ENCODE measurements around the gene ZNF865. TPM values are rescaled to one million over a fixed set of nuclear protein-coding genes. Genes with fewer than 3 reads are reported as not detected.

The ZNF865 gene
- total and polyA plus RNA-seq, 2 of the 8 experiments (the other 6 are each of a cell fraction or from before 2014, with no cell fraction given) = 3.5 to 13.6 TPM

DNA sequence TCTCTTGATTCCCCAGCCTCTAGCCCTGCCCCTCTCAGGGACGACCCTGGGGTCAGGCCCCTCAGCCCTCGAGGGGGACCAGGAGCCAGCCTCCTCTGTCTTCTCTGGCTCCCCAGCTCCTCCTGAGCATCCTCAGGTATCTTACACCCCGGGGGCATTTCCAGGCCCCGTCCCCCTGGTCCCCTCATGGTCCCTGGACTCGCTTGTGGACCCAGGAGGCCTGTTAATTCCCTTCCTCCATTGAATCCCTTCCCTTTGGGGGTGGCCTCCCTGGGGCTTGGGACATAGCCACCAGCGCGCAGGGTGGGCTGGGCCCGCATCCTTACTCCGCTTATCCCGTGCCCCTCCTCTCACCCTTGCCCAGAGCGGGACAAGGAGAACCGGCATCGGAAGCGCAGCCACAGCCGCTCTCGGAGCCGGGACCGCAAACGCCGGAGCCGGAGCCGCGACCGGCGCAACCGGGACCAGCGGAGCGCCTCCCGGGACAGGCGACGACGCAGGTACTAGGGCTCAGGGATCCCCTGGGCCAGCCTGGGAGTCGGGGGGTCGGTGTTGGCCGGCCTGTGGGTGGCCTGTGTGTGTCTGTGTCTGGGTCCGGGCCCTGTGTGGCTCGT lies 53.5 kb downstream of the ZNF865 start (continued):
- TF ChIP-seq SRF (IDR thresholded peaks at IDR 0.05; ENCODE audit: low read depth, low read length) (no peak), BCL11A (IDR thresholded peaks at IDR 0.05; ENCODE audit: low read depth in 2 of 2, low read length in 2 of 2) (no peak), CTCF (IDR thresholded peaks at IDR 0.05; ENCODE audit: control extremely low read depth in 1 of 3, insufficient read depth in 1 of 3, low read depth in 1 of 3, low read length in 3 of 3) (no peak), CEBPB (IDR thresholded peaks at IDR 0.05; ENCODE audit: low read depth, low read length) (no peak), CBX5 (IDR thresholded peaks at IDR 0.05; ENCODE audit: low read depth, low read length) (no peak), SUZ12 (IDR thresholded peaks at IDR 0.05; ENCODE audit: low read length) (no peak)
- TF ChIP-seq, protein P1, sequence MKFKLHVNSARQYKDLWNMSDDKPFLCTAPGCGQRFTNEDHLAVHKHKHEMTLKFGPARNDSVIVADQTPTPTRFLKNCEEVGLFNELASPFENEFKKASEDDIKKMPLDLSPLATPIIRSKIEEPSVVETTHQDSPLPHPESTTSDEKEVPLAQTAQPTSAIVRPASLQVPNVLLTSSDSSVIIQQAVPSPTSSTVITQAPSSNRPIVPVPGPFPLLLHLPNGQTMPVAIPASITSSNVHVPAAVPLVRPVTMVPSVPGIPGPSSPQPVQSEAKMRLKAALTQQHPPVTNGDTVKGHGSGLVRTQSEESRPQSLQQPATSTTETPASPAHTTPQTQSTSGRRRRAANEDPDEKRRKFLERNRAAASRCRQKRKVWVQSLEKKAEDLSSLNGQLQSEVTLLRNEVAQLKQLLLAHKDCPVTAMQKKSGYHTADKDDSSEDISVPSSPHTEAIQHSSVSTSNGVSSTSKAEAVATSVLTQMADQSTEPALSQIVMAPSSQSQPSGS (IDR thresholded peaks at IDR 0.05; ENCODE audit: low read length) = no peak

Data from H1 (cell line).